Lung microvascular endothelial cell (primary cell): ENCODE data around the gene CCDC74A. TPM values are rescaled to one million over a fixed set of nuclear protein-coding genes. Genes with fewer than 3 reads are reported as not detected.
"Not testable (repeated sequence)": the region's sequence is repeated elsewhere in the genome, so short reads cannot be mapped to it uniquely, and the experiment has no call there.

Experiments
- DNase-seq, 2 donors: peaks; one replicate each; pipeline versions ENCODE4 v3.0.0 to v3.0.0-alpha.2; 2010; ENCODE audit warnings: low read depth in 2 of 2
- total RNA-seq: library from RNA; depleted of rRNA; stranded (reverse); fragments of >200 nt; gene quantifications from 2 replicates; pipeline ENCODE4 v1.2.1, GENCODE V29; 2014

CCDC74A gene
- total RNA-seq, 1 donor from 2014 or later, result 5.6 TPM

- peak in 1 of 2 donors; percentile 32 for DNase-seq
Measured at GRCh38 chr2:131498321-131498973, 29.2 kb upstream of the CCDC74A start.

- DNase-seq, result not testable (repeated sequence)
Measured at GRCh38 chr2:131503587-131503986, 24.1 kb upstream of the CCDC74A start.

GRCh38 chr2:131504082-131504750, 23.5 kb upstream of the CCDC74A start:
- peak; percentile 32 to 44 for DNase-seq

- DNase-seq, result no peak
Measured at GRCh38 chr2:131509615-131510014, 18.1 kb upstream of the CCDC74A start.

- DNase-seq, result not testable (repeated sequence)
Measured at GRCh38 chr2:131511291-131511968, 16.3 kb upstream of the CCDC74A start.

- not testable (repeated sequence) for DNase-seq
Measured at GRCh38 chr2:131511969-131512870, 15.5 kb upstream of the CCDC74A start.

GRCh38 chr2:131514408-131515166, 13.1 kb upstream of the CCDC74A start:
- not testable (repeated sequence) for DNase-seq

- not testable (repeated sequence) for DNase-seq
Measured at GRCh38 chr2:131515235-131515634, 12.5 kb upstream of the CCDC74A start.

- DNase-seq, result no peak
Measured at GRCh38 chr2:131516011-131516410, 11.7 kb upstream of the CCDC74A start.

GRCh38 chr2:131516621-131517020, 11.1 kb upstream of the CCDC74A start:
- peak; percentile 12 to 65 for DNase-seq

- no peak for DNase-seq
Measured at GRCh38 chr2:131517106-131517831, 10.4 kb upstream of the CCDC74A start.

- DNase-seq, result not testable (repeated sequence)
Measured at GRCh38 chr2:131517856-131518255, 9.8 kb upstream of the CCDC74A start.

- DNase-seq, result not testable (repeated sequence)
Measured at GRCh38 chr2:131518531-131518930, 9.2 kb upstream of the CCDC74A start.

- DNase-seq, result no peak
Measured at GRCh38 chr2:131519466-131519865, 8.2 kb upstream of the CCDC74A start.

GRCh38 chr2:131519871-131520470, 7.7 kb upstream of the CCDC74A start:
- DNase-seq, result not testable (repeated sequence)

GRCh38 chr2:131520526-131520925, 7.2 kb upstream of the CCDC74A start:
- DNase-seq, result no peak

GRCh38 chr2:131521524-131521923, 6.2 kb upstream of the CCDC74A start:
- not testable (repeated sequence) for DNase-seq

GRCh38 chr2:131521961-131522781, 5.5 kb upstream of the CCDC74A start:
- no peak for DNase-seq

- not testable (repeated sequence) for DNase-seq
Measured at GRCh38 chr2:131525256-131525655, 2.4 kb upstream of the CCDC74A start.
